KMS-11 (cell line): ENCODE results near the gene RAB9A.
A peak's percentile ranks its signal among the peaks of the same experiment; 100 is the strongest.

Experiments
- H2AFZ ChIP-seq: fragments of 200-600 bp; sonication (generic); 2 replicates; pipeline ENCODE4 v1.6.1; 2016; ENCODE audit warnings: antibody characterized with exemption, mixed run types, low read depth
- H3K27ac ChIP-seq: fragments of 200-600 bp; sonication (generic); 2 replicates; pipeline ENCODE4 v1.6.1; 2016; ENCODE audit warnings: mild to moderate bottlenecking, mixed run types
- H3K27me3 ChIP-seq: fragments of 200-600 bp; sonication (generic); 2 replicates; pipeline ENCODE4 v1.6.1; 2017; ENCODE audit warnings: mild to moderate bottlenecking, low read depth, mixed run types, moderate library complexity; ENCODE audit not compliant: insufficient read depth
- H3K36me3 ChIP-seq: fragments of 200-600 bp; sonication (generic); 2 replicates; pipeline ENCODE4 v1.6.1; 2017; ENCODE audit warnings: mild to moderate bottlenecking, mixed run types; ENCODE audit not compliant: insufficient read depth
- H3K4me1 ChIP-seq: fragments of 200-600 bp; sonication (generic); 2 replicates; pipeline ENCODE4 v1.6.1; 2016; ENCODE audit warnings: mild to moderate bottlenecking, low read depth, mixed run types; ENCODE audit not compliant: poor library complexity, severe bottlenecking
- H3K4me2 ChIP-seq: fragments of 200-600 bp; sonication (generic); 2 replicates; pipeline ENCODE4 v1.7.0; 2016; ENCODE audit warnings: mild to moderate bottlenecking, mixed run types
- H3K4me3 ChIP-seq: fragments of 200-600 bp; sonication (generic); IDR thresholded peaks from 2 replicates; pipeline ENCODE4 v1.6.1; 2017; ENCODE audit warnings: low read depth, low read length, mixed read lengths; ENCODE audit not compliant: insufficient read depth
- H3K79me2 ChIP-seq: fragments of 200-600 bp; sonication (generic); 2 replicates; pipeline ENCODE4 v1.6.1; 2016; ENCODE audit warnings: low read depth, mixed run types; ENCODE audit not compliant: insufficient read depth
- H3K9ac ChIP-seq: fragments of 200-600 bp; sonication (generic); 2 replicates; pipeline ENCODE4 v1.6.1; 2016; ENCODE audit warnings: mild to moderate bottlenecking, mixed run types
- H4K20me1 ChIP-seq: fragments of 200-600 bp; sonication (generic); 2 replicates; pipeline ENCODE4 v1.6.1; 2016; ENCODE audit warnings: mild to moderate bottlenecking, mixed run types; ENCODE audit not compliant: insufficient read depth
- CTCF ChIP-seq: fragments of 200-600 bp; sonication (generic); conservative IDR thresholded peaks from 2 replicates; pipeline ENCODE4 v1.6.1; 2017; ENCODE audit warnings: low read depth, mild to moderate bottlenecking, antibody characterized with exemption, low read length, moderate library complexity, mixed read lengths

The RAB9A gene

GRCh38 chrX:13658602-13659001, 30.3 kb upstream of the RAB9A start:
- H2AFZ ChIP-seq: no peak overlapping the region
- peak overlapping the region; percentile 11; the same call in 1 of the 2 replicates for H3K9ac ChIP-seq
- no peak overlapping the region for H3K4me3 ChIP-seq
- TF ChIP-seq CTCF: peak; percentile 69
- H3K27me3 ChIP-seq: no peaks in the 10 kb centered on the region
- H3K36me3 ChIP-seq: no peaks in the 10 kb centered on the region
- peaks cover 55% of the 10 kb centered on the region for H3K4me1 ChIP-seq
- H4K20me1 ChIP-seq: no peaks in the 10 kb centered on the region
- H3K79me2 ChIP-seq: peaks cover 5% of the 10 kb centered on the region
- H3K27ac ChIP-seq: peak overlapping the region; percentile 38; the same call in 1 of the 2 replicates
- H3K4me2 ChIP-seq: peak overlapping the region; percentile 83

DNA sequence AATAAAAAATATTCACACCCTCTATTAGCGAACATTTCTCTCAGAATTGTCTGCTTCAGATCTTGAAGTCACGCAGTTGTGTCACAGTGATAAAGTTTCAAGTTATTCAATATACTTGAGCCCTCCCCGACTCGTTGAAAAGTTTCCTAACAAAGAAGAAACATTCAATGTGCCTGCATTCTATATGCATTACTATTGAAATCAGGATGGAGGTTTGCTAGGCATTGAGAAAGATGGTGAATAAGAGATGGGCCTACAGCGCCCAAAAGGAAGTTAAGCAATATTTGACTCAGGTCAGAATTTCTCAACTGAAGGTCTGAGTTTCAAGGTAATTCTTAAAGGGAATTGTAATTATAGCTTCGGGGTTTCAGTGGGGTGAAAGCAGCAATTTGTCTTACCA, 29.9 kb upstream of the RAB9A start:
- H3K4me3 ChIP-seq: no peak overlapping the region
- H2AFZ ChIP-seq: no peak overlapping the region
- no peaks in the 10 kb centered on the region for H3K36me3 ChIP-seq
- H3K9ac ChIP-seq: peak overlapping the region; percentile 11; the same call in 1 of the 2 replicates
- no peaks in the 10 kb centered on the region for H3K27me3 ChIP-seq
- TF ChIP-seq CTCF: no peak; the same call in 1 of the 2 replicates
- H3K79me2 ChIP-seq: peaks cover 4% of the 10 kb centered on the region
- peaks cover 58% of the 10 kb centered on the region for H3K4me1 ChIP-seq
- peak overlapping the region; percentile 38; the same call in 1 of the 2 replicates for H3K27ac ChIP-seq
- H4K20me1 ChIP-seq: no peaks in the 10 kb centered on the region
- peak overlapping the region; percentile 83 for H3K4me2 ChIP-seq

- peak overlapping the region; percentile 98 for H3K27ac ChIP-seq
- peak overlapping the region; percentile 51 for H2AFZ ChIP-seq
- no peaks in the 10 kb centered on the region for H3K36me3 ChIP-seq
- H3K27me3 ChIP-seq: no peaks in the 10 kb centered on the region
- H3K9ac ChIP-seq: peak overlapping the region; percentile 81
- H3K4me2 ChIP-seq: peak overlapping the region; percentile 83
- H3K4me3 ChIP-seq: no peak overlapping the region
- no peaks in the 10 kb centered on the region for H4K20me1 ChIP-seq
- no peaks in the 10 kb centered on the region; the same call in 1 of the 2 replicates for H3K79me2 ChIP-seq
- peaks cover 80% of the 10 kb centered on the region for H3K4me1 ChIP-seq
- TF ChIP-seq CTCF: no peak
Measured at GRCh38 chrX:13661735-13662288, 27.1 kb upstream of the RAB9A start.

GRCh38 chrX:13662355-13662791, 26.6 kb upstream of the RAB9A start:
- Histone ChIP-seq H3K27me3 (no peaks in the 10 kb centered on the region), H3K36me3 (no peaks in the 10 kb centered on the region), H4K20me1 (no peaks in the 10 kb centered on the region), H2AFZ (peak overlapping the region; percentile 51), H3K4me3 (no peak overlapping the region), H3K79me2 (no peaks in the 10 kb centered on the region; the same call in 1 of the 2 replicates), H3K27ac (peak overlapping the region; percentile 98), H3K4me2 (peak overlapping the region; percentile 83), H3K4me1 (peaks cover 85% of the 10 kb centered on the region), H3K9ac (peak overlapping the region; percentile 81)
- no peak for TF ChIP-seq CTCF
